ENCODE measurements around the gene NRXN3.
"Not testable (repeated sequence)": the region's sequence is repeated elsewhere in the genome, so short reads cannot be mapped to it uniquely, and the experiment has no call there.

The NRXN3 gene

GRCh38 chr14:79098324-79098723 lies 928.2 kb downstream of the NRXN3 start:
- Histone ChIP-seq H3K27ac (ENCODE audit: low read depth, low read length, severe bottlenecking) (peak overlapping the region; percentile 65), H3K9me3 (ENCODE audit: control insufficient read depth, low read length) (no peaks in the 10 kb centered on the region), H3K36me3 (ENCODE audit: control insufficient read depth, insufficient read depth, low read length) (no peaks in the 10 kb centered on the region), H3K4me3 (ENCODE audit: extremely low read depth, insufficient read depth, low read length, poor library complexity, severe bottlenecking) (no peak overlapping the region), H3K4me1 (ENCODE audit: control insufficient read depth, insufficient read depth, low read length, poor library complexity, severe bottlenecking) (peaks cover 3% of the 10 kb centered on the region)
- WGBS, 2 experiments (ENCODE audit: insufficient coverage in 2 of 2), result 86% methylated on average over 2 of the region's 3 CpGs; no CpG with 5 or more reads in 1 of the 2 experiments

- 100% methylated on average over 1 of the region's 1 CpG; no CpG with 5 or more reads in 1 of the 2 experiments for WGBS, 2 experiments (ENCODE audit: insufficient coverage in 2 of 2)
- no peaks in the 10 kb centered on the region for H3K9me3 ChIP-seq (ENCODE audit: control insufficient read depth, low read length)
- H3K36me3 ChIP-seq (ENCODE audit: control insufficient read depth, insufficient read depth, low read length), result no peaks in the 10 kb centered on the region
- no peak overlapping the region for H3K4me3 ChIP-seq (ENCODE audit: extremely low read depth, insufficient read depth, low read length, poor library complexity, severe bottlenecking)
- H3K4me1 ChIP-seq (ENCODE audit: control insufficient read depth, insufficient read depth, low read length, poor library complexity, severe bottlenecking), result peaks cover 3% of the 10 kb centered on the region
- no peak overlapping the region for H3K27ac ChIP-seq (ENCODE audit: low read depth, low read length, severe bottlenecking)
Observed at GRCh38 chr14:79100578-79100977, 930.4 kb downstream of the NRXN3 start.

GRCh38 chr14:79101388-79101787 lies 931.2 kb downstream of the NRXN3 start:
- WGBS, 2 experiments (ENCODE audit: insufficient coverage in 2 of 2), result 90% methylated on average over 2 of the region's 6 CpGs; no CpG with 5 or more reads in 1 of the 2 experiments
- Histone ChIP-seq H3K4me3 (ENCODE audit: extremely low read depth, insufficient read depth, low read length, poor library complexity, severe bottlenecking) (no peak overlapping the region), H3K27ac (ENCODE audit: low read depth, low read length, severe bottlenecking) (no peak overlapping the region), H3K9me3 (ENCODE audit: control insufficient read depth, low read length) (no peaks in the 10 kb centered on the region), H3K36me3 (ENCODE audit: control insufficient read depth, insufficient read depth, low read length) (no peaks in the 10 kb centered on the region), H3K4me1 (ENCODE audit: control insufficient read depth, insufficient read depth, low read length, poor library complexity, severe bottlenecking) (peaks cover 3% of the 10 kb centered on the region)

GRCh38 chr14:79103764-79104163 lies 933.6 kb downstream of the NRXN3 start:
- WGBS, 2 experiments (ENCODE audit: insufficient coverage in 2 of 2), result no CpG with 5 or more reads among the region's 2 CpGs
- Histone ChIP-seq H3K36me3 (ENCODE audit: control insufficient read depth, insufficient read depth, low read length) (no peaks in the 10 kb centered on the region), H3K4me1 (ENCODE audit: control insufficient read depth, insufficient read depth, low read length, poor library complexity, severe bottlenecking) (peaks cover 2% of the 10 kb centered on the region), H3K4me3 (ENCODE audit: extremely low read depth, insufficient read depth, low read length, poor library complexity, severe bottlenecking) (no peak overlapping the region), H3K27ac (ENCODE audit: low read depth, low read length, severe bottlenecking) (no peak overlapping the region), H3K9me3 (ENCODE audit: control insufficient read depth, low read length) (no peaks in the 10 kb centered on the region)

GRCh38 chr14:79110564-79110963 lies 940.4 kb downstream of the NRXN3 start:
- H3K4me1 ChIP-seq (ENCODE audit: control insufficient read depth, insufficient read depth, low read length, poor library complexity, severe bottlenecking); H3K4me3 ChIP-seq (ENCODE audit: extremely low read depth, insufficient read depth, low read length, poor library complexity, severe bottlenecking); H3K27ac ChIP-seq (ENCODE audit: low read depth, low read length, severe bottlenecking); H3K9me3 ChIP-seq (ENCODE audit: control insufficient read depth, low read length); H3K36me3 ChIP-seq (ENCODE audit: control insufficient read depth, insufficient read depth, low read length): not testable (repeated sequence)
- 100% methylated on average over 2 of the region's 4 CpGs; no CpG with 5 or more reads in 1 of the 2 experiments for WGBS, 2 experiments (ENCODE audit: insufficient coverage in 2 of 2)

GRCh38 chr14:79111987-79112501 lies 941.9 kb downstream of the NRXN3 start:
- Histone ChIP-seq H3K4me1 (ENCODE audit: control insufficient read depth, insufficient read depth, low read length, poor library complexity, severe bottlenecking) (no peaks in the 10 kb centered on the region), H3K4me3 (ENCODE audit: extremely low read depth, insufficient read depth, low read length, poor library complexity, severe bottlenecking) (no peak overlapping the region), H3K27ac (ENCODE audit: low read depth, low read length, severe bottlenecking) (no peak overlapping the region), H3K9me3 (ENCODE audit: control insufficient read depth, low read length) (no peaks in the 10 kb centered on the region), H3K36me3 (ENCODE audit: control insufficient read depth, insufficient read depth, low read length) (no peaks in the 10 kb centered on the region)
- WGBS, 2 experiments (ENCODE audit: insufficient coverage in 2 of 2), result no CpG with 5 or more reads among the region's 2 CpGs

- Histone ChIP-seq H3K36me3 (ENCODE audit: control insufficient read depth, insufficient read depth, low read length) (no peaks in the 10 kb centered on the region), H3K9me3 (ENCODE audit: control insufficient read depth, low read length) (no peaks in the 10 kb centered on the region), H3K4me1 (ENCODE audit: control insufficient read depth, insufficient read depth, low read length, poor library complexity, severe bottlenecking) (no peaks in the 10 kb centered on the region), H3K27ac (ENCODE audit: low read depth, low read length, severe bottlenecking) (no peak overlapping the region), H3K4me3 (ENCODE audit: extremely low read depth, insufficient read depth, low read length, poor library complexity, severe bottlenecking) (no peak overlapping the region)
- WGBS, 2 experiments (ENCODE audit: insufficient coverage in 2 of 2), result 100% methylated on average over 1 of the region's 1 CpG
Observed at GRCh38 chr14:79117561-79117960, 947.4 kb downstream of the NRXN3 start.

- H3K9me3 ChIP-seq (ENCODE audit: control insufficient read depth, low read length), result no peaks in the 10 kb centered on the region
- H3K4me3 ChIP-seq (ENCODE audit: extremely low read depth, insufficient read depth, low read length, poor library complexity, severe bottlenecking), result no peak overlapping the region
- no CpG with 5 or more reads among the region's 2 CpGs for WGBS, 2 experiments (ENCODE audit: insufficient coverage in 2 of 2)
Observed at GRCh38 chr14:79118291-79118690, 948.1 kb downstream of the NRXN3 start.

GRCh38 chr14:79134361-79134760 lies 964.2 kb downstream of the NRXN3 start:
- Histone ChIP-seq H3K27ac (ENCODE audit: low read depth, low read length, severe bottlenecking) (no peak overlapping the region), H3K9me3 (ENCODE audit: control insufficient read depth, low read length) (no peaks in the 10 kb centered on the region), H3K4me3 (ENCODE audit: extremely low read depth, insufficient read depth, low read length, poor library complexity, severe bottlenecking) (no peak overlapping the region), H3K36me3 (ENCODE audit: control insufficient read depth, insufficient read depth, low read length) (no peaks in the 10 kb centered on the region), H3K4me1 (ENCODE audit: control insufficient read depth, insufficient read depth, low read length, poor library complexity, severe bottlenecking) (no peaks in the 10 kb centered on the region)
- WGBS, 2 experiments (ENCODE audit: insufficient coverage in 2 of 2), result 78 to 85% methylated on average over 1 of the region's 3 CpGs

More at GRCh38 chr14:79118291-79118690, 948.1 kb downstream of the NRXN3 start:
- Histone ChIP-seq H3K36me3 (ENCODE audit: control insufficient read depth, insufficient read depth, low read length) (no peaks in the 10 kb centered on the region), H3K4me1 (ENCODE audit: control insufficient read depth, insufficient read depth, low read length, poor library complexity, severe bottlenecking) (no peaks in the 10 kb centered on the region), H3K27ac (ENCODE audit: low read depth, low read length, severe bottlenecking) (no peak overlapping the region)

GRCh38 chr14:79136071-79137044 lies 966.2 kb downstream of the NRXN3 start:
- Histone ChIP-seq H3K4me1 (ENCODE audit: control insufficient read depth, insufficient read depth, low read length, poor library complexity, severe bottlenecking) (no peaks in the 10 kb centered on the region), H3K9me3 (ENCODE audit: control insufficient read depth, low read length) (no peaks in the 10 kb centered on the region), H3K4me3 (ENCODE audit: extremely low read depth, insufficient read depth, low read length, poor library complexity, severe bottlenecking) (no peak overlapping the region), H3K36me3 (ENCODE audit: control insufficient read depth, insufficient read depth, low read length) (no peaks in the 10 kb centered on the region), H3K27ac (ENCODE audit: low read depth, low read length, severe bottlenecking) (no peak overlapping the region)
- WGBS, 2 experiments (ENCODE audit: insufficient coverage in 2 of 2), result 87 to 88% methylated on average over 2 to 3 of the region's 7 CpGs

GRCh38 chr14:79137045-79137430 lies 966.9 kb downstream of the NRXN3 start:
- Histone ChIP-seq H3K4me1 (ENCODE audit: control insufficient read depth, insufficient read depth, low read length, poor library complexity, severe bottlenecking) (no peaks in the 10 kb centered on the region), H3K27ac (ENCODE audit: low read depth, low read length, severe bottlenecking) (no peak overlapping the region), H3K36me3 (ENCODE audit: control insufficient read depth, insufficient read depth, low read length) (no peaks in the 10 kb centered on the region), H3K9me3 (ENCODE audit: control insufficient read depth, low read length) (no peaks in the 10 kb centered on the region), H3K4me3 (ENCODE audit: extremely low read depth, insufficient read depth, low read length, poor library complexity, severe bottlenecking) (no peak overlapping the region)
- WGBS, 2 experiments (ENCODE audit: insufficient coverage in 2 of 2), result 60% methylated on average over 1 of the region's 2 CpGs; no CpG with 5 or more reads in 1 of the 2 experiments

Measured in mesodermal cell (in vitro differentiated cells).